DMS 273 treated with DMSO at 0.1 percent for 48 hours (cell line): ENCODE results near the gene ILK.

ENCODE experiments used
- DNase-seq: peaks from one replicate; lab custom pipeline; 2025; lab: John Stamatoyannopoulos, UW

Gene ILK

GRCh38 chr11:6636480-6636879, 32.9 kb downstream of the ILK start:
- DNase-seq = no peak

- no peak for DNase-seq
Measured at GRCh38 chr11:6637871-6638270, 34.3 kb downstream of the ILK start.

- DNase-seq = peak; percentile 50
Measured at GRCh38 chr11:6638429-6638828, 34.9 kb downstream of the ILK start.

- DNase-seq = no peak
Measured at GRCh38 chr11:6640036-6640984, 36.7 kb downstream of the ILK start.

GRCh38 chr11:6640985-6641701, 37.6 kb downstream of the ILK start:
- no peak for DNase-seq

- DNase-seq = no peak
Measured at GRCh38 chr11:6642957-6643356, 39.4 kb downstream of the ILK start.

GRCh38 chr11:6646071-6646470, 42.5 kb downstream of the ILK start:
- DNase-seq = no peak

- no peak for DNase-seq
Measured at GRCh38 chr11:6646576-6646917, 43.0 kb downstream of the ILK start.

- DNase-seq = no peak
Measured at GRCh38 chr11:6646918-6647679, 43.5 kb downstream of the ILK start.

GRCh38 chr11:6647836-6648235, 44.3 kb downstream of the ILK start:
- no peak for DNase-seq

- DNase-seq = no peak
Measured at GRCh38 chr11:6648501-6648900, 44.9 kb downstream of the ILK start.

- no peak for DNase-seq
Measured at GRCh38 chr11:6650104-6650503, 46.5 kb downstream of the ILK start.

GRCh38 chr11:6650980-6651379, 47.4 kb downstream of the ILK start:
- DNase-seq = no peak

GRCh38 chr11:6652182-6652581, 48.6 kb downstream of the ILK start:
- no peak for DNase-seq

GRCh38 chr11:6653097-6653496, 49.5 kb downstream of the ILK start:
- DNase-seq = no peak

- no peak for DNase-seq
Measured at GRCh38 chr11:6653656-6654055, 50.1 kb downstream of the ILK start.

- no peak for DNase-seq
Measured at GRCh38 chr11:6654281-6655019, 50.9 kb downstream of the ILK start.

- no peak for DNase-seq
Measured at GRCh38 chr11:6655020-6655789, 51.6 kb downstream of the ILK start.

GRCh38 chr11:6655790-6656583, 52.4 kb downstream of the ILK start, which contains the start of gene DCHS1:
TSS of gene DCHS1 (minus strand) at chr11:6655809. CDS start at chr11:6641613, 14,196 bp downstream.
- DNase-seq = no peak

- no peak for DNase-seq
Measured at GRCh38 chr11:6656584-6656915, 53.0 kb downstream of the ILK start.
